Measurements from ENCODE around the gene FREM3.
"Not testable (repeated sequence)": the region's sequence is repeated elsewhere in the genome, so short reads cannot be mapped to it uniquely, and the experiment has no call there.

Gene FREM3

GRCh38 chr4:143721317-143721716, 20.8 kb upstream of the FREM3 start:
- DNase-seq (ENCODE audit: low spot score) = no peak

GRCh38 chr4:143718748-143719147, 18.3 kb upstream of the FREM3 start:
- not testable (repeated sequence) for H3K4me1 ChIP-seq (ENCODE audit: control insufficient read depth in 2 of 2, insufficient read depth in 1 of 2, low read depth in 1 of 2, low read length in 2 of 2); H3K27ac ChIP-seq (replicated peaks; ENCODE audit: low read length); H3K18ac ChIP-seq (ENCODE audit: low read length); H2AK5ac ChIP-seq (ENCODE audit: low read depth, low read length); H3K4me2 ChIP-seq (ENCODE audit: insufficient read depth, low read length, poor library complexity, severe bottlenecking); H2BK120ac ChIP-seq (ENCODE audit: low read depth, low read length); H3K4me3 ChIP-seq (ENCODE audit: low read length in 2 of 2); H2BK12ac ChIP-seq (ENCODE audit: low read length); H3K27me3 ChIP-seq (ENCODE audit: control insufficient read depth in 3 of 3, insufficient read depth in 3 of 3, low read depth in 1 of 3, low read length in 3 of 3); H3K79me1 ChIP-seq (ENCODE audit: low read depth, low read length); H3K4ac ChIP-seq (ENCODE audit: low read length); H3K14ac ChIP-seq (ENCODE audit: low read length); H3K23ac ChIP-seq (ENCODE audit: low read depth, low read length, poor library complexity); H2BK5ac ChIP-seq (ENCODE audit: low read length); H2AFZ ChIP-seq (ENCODE audit: low read length); H3K9me3 ChIP-seq (replicated peaks in 1 of 2; ENCODE audit: control insufficient read depth in 2 of 2, insufficient read depth in 1 of 2, low read depth in 1 of 2, low read length in 2 of 2); H4K8ac ChIP-seq (ENCODE audit: low read depth, low read length); H3K9ac ChIP-seq (ENCODE audit: low read depth, low read length, poor library complexity); DNase-seq (ENCODE audit: low spot score); H4K91ac ChIP-seq (ENCODE audit: low read depth, low read length, poor library complexity); H2BK15ac ChIP-seq (ENCODE audit: low read length); H3K36me3 ChIP-seq (replicated peaks in 1 of 2; ENCODE audit: control insufficient read depth in 2 of 2, insufficient read depth in 2 of 2, low read length in 2 of 2)
- no CpG with 5 or more reads among the region's 1 CpG for WGBS, 2 donors (ENCODE audit: extremely low coverage in 2 of 2, insufficient read length in 2 of 2, insufficient replicate concordance in 1 of 2)

More at GRCh38 chr4:143721317-143721716, 20.8 kb upstream of the FREM3 start:
- H2BK12ac ChIP-seq (ENCODE audit: low read length) = no peak overlapping the region
- H3K9ac ChIP-seq (ENCODE audit: low read depth, low read length, poor library complexity) = no peak overlapping the region
- no peaks in the 10 kb centered on the region for H3K27me3 ChIP-seq (ENCODE audit: control insufficient read depth in 3 of 3, insufficient read depth in 3 of 3, low read depth in 1 of 3, low read length in 3 of 3)
- no peaks in the 10 kb centered on the region for H3K36me3 ChIP-seq (replicated peaks in 1 of 2; ENCODE audit: control insufficient read depth in 2 of 2, insufficient read depth in 2 of 2, low read length in 2 of 2)
- no peak overlapping the region for H4K8ac ChIP-seq (ENCODE audit: low read depth, low read length)
- H3K9me3 ChIP-seq (replicated peaks in 1 of 2; ENCODE audit: control insufficient read depth in 2 of 2, insufficient read depth in 1 of 2, low read depth in 1 of 2, low read length in 2 of 2) = no peaks in the 10 kb centered on the region
- no peak overlapping the region for H3K18ac ChIP-seq (ENCODE audit: low read length)
- no peak overlapping the region for H2AFZ ChIP-seq (ENCODE audit: low read length)
- no peaks in the 10 kb centered on the region for H3K79me1 ChIP-seq (ENCODE audit: low read depth, low read length)
- H3K4me3 ChIP-seq (ENCODE audit: low read length in 2 of 2) = no peak overlapping the region
- no peak overlapping the region for H2BK5ac ChIP-seq (ENCODE audit: low read length)
- no CpG with 5 or more reads among the region's 1 CpG for WGBS, 2 donors (ENCODE audit: extremely low coverage in 2 of 2, insufficient read length in 2 of 2, insufficient replicate concordance in 1 of 2)
- no peak overlapping the region for H3K27ac ChIP-seq (replicated peaks; ENCODE audit: low read length)
- H3K23ac ChIP-seq (ENCODE audit: low read depth, low read length, poor library complexity) = no peak overlapping the region
- H4K91ac ChIP-seq (ENCODE audit: low read depth, low read length, poor library complexity) = no peak overlapping the region
- no peak overlapping the region for H2BK120ac ChIP-seq (ENCODE audit: low read depth, low read length)
- H3K4me1 ChIP-seq (ENCODE audit: control insufficient read depth in 2 of 2, insufficient read depth in 1 of 2, low read depth in 1 of 2, low read length in 2 of 2) = no peaks in the 10 kb centered on the region
- no peak overlapping the region for H3K14ac ChIP-seq (ENCODE audit: low read length)
- no peak overlapping the region for H3K4me2 ChIP-seq (ENCODE audit: insufficient read depth, low read length, poor library complexity, severe bottlenecking)
- H2AK5ac ChIP-seq (ENCODE audit: low read depth, low read length) = no peak overlapping the region
- no peak overlapping the region for H2BK15ac ChIP-seq (ENCODE audit: low read length)
- H3K4ac ChIP-seq (ENCODE audit: low read length) = no peak overlapping the region

GRCh38 chr4:143713955-143714625, 13.6 kb upstream of the FREM3 start:
- no peak overlapping the region for H3K27ac ChIP-seq (replicated peaks; ENCODE audit: low read length)
- no peak overlapping the region for H2BK5ac ChIP-seq (ENCODE audit: low read length)
- H4K91ac ChIP-seq (ENCODE audit: low read depth, low read length, poor library complexity) = no peak overlapping the region
- no peaks in the 10 kb centered on the region for H3K79me1 ChIP-seq (ENCODE audit: low read depth, low read length)
- H3K18ac ChIP-seq (ENCODE audit: low read length) = no peak overlapping the region
- H2BK12ac ChIP-seq (ENCODE audit: low read length) = no peak overlapping the region
- H2AK5ac ChIP-seq (ENCODE audit: low read depth, low read length) = no peak overlapping the region
- no peaks in the 10 kb centered on the region for H3K36me3 ChIP-seq (replicated peaks in 1 of 2; ENCODE audit: control insufficient read depth in 2 of 2, insufficient read depth in 2 of 2, low read length in 2 of 2)
- no peak overlapping the region for H2BK120ac ChIP-seq (ENCODE audit: low read depth, low read length)
- peaks cover 0 to 1% of the 10 kb centered on the region in 2 donors for H3K4me1 ChIP-seq (ENCODE audit: control insufficient read depth in 2 of 2, insufficient read depth in 1 of 2, low read depth in 1 of 2, low read length in 2 of 2)
- WGBS, 2 donors (ENCODE audit: extremely low coverage in 2 of 2, insufficient read length in 2 of 2, insufficient replicate concordance in 1 of 2) = no CpG with 5 or more reads among the region's 2 CpGs
- no peak overlapping the region for H4K8ac ChIP-seq (ENCODE audit: low read depth, low read length)
- no peak overlapping the region for H3K14ac ChIP-seq (ENCODE audit: low read length)
- DNase-seq (ENCODE audit: low spot score) = no peak
- H2BK15ac ChIP-seq (ENCODE audit: low read length) = no peak overlapping the region
- H2AFZ ChIP-seq (ENCODE audit: low read length) = no peak overlapping the region
- no peak overlapping the region for H3K4ac ChIP-seq (ENCODE audit: low read length)
- H3K9me3 ChIP-seq (replicated peaks in 1 of 2; ENCODE audit: control insufficient read depth in 2 of 2, insufficient read depth in 1 of 2, low read depth in 1 of 2, low read length in 2 of 2) = no peaks in the 10 kb centered on the region
- no peak overlapping the region for H3K23ac ChIP-seq (ENCODE audit: low read depth, low read length, poor library complexity)
- H3K9ac ChIP-seq (ENCODE audit: low read depth, low read length, poor library complexity) = no peak overlapping the region
- no peak overlapping the region for H3K4me3 ChIP-seq (ENCODE audit: low read length in 2 of 2)
- no peak overlapping the region for H3K4me2 ChIP-seq (ENCODE audit: insufficient read depth, low read length, poor library complexity, severe bottlenecking)
- H3K27me3 ChIP-seq (ENCODE audit: control insufficient read depth in 3 of 3, insufficient read depth in 3 of 3, low read depth in 1 of 3, low read length in 3 of 3) = no peaks in the 10 kb centered on the region

- H3K18ac ChIP-seq (ENCODE audit: low read length) = no peak overlapping the region
- no peak overlapping the region for H3K4me3 ChIP-seq (ENCODE audit: low read length in 2 of 2)
- peaks cover 0 to 1% of the 10 kb centered on the region in 2 donors for H3K4me1 ChIP-seq (ENCODE audit: control insufficient read depth in 2 of 2, insufficient read depth in 1 of 2, low read depth in 1 of 2, low read length in 2 of 2)
- H2BK120ac ChIP-seq (ENCODE audit: low read depth, low read length) = no peak overlapping the region
- no CpG with 5 or more reads among the region's 5 CpGs for WGBS, 2 donors (ENCODE audit: extremely low coverage in 2 of 2, insufficient read length in 2 of 2, insufficient replicate concordance in 1 of 2)
- no peaks in the 10 kb centered on the region for H3K27me3 ChIP-seq (ENCODE audit: control insufficient read depth in 3 of 3, insufficient read depth in 3 of 3, low read depth in 1 of 3, low read length in 3 of 3)
- no peak overlapping the region for H3K23ac ChIP-seq (ENCODE audit: low read depth, low read length, poor library complexity)
- no peak for DNase-seq (ENCODE audit: low spot score)
- H3K27ac ChIP-seq (replicated peaks; ENCODE audit: low read length) = no peak overlapping the region
- no peak overlapping the region for H3K4me2 ChIP-seq (ENCODE audit: insufficient read depth, low read length, poor library complexity, severe bottlenecking)
- no peak overlapping the region for H3K9ac ChIP-seq (ENCODE audit: low read depth, low read length, poor library complexity)
- H4K91ac ChIP-seq (ENCODE audit: low read depth, low read length, poor library complexity) = no peak overlapping the region
- no peaks in the 10 kb centered on the region for H3K79me1 ChIP-seq (ENCODE audit: low read depth, low read length)
- no peak overlapping the region for H2AK5ac ChIP-seq (ENCODE audit: low read depth, low read length)
- no peak overlapping the region for H2BK15ac ChIP-seq (ENCODE audit: low read length)
- H3K9me3 ChIP-seq (replicated peaks in 1 of 2; ENCODE audit: control insufficient read depth in 2 of 2, insufficient read depth in 1 of 2, low read depth in 1 of 2, low read length in 2 of 2) = no peaks in the 10 kb centered on the region
- H3K14ac ChIP-seq (ENCODE audit: low read length) = no peak overlapping the region
- H2BK5ac ChIP-seq (ENCODE audit: low read length) = no peak overlapping the region
- no peak overlapping the region for H4K8ac ChIP-seq (ENCODE audit: low read depth, low read length)
- H3K36me3 ChIP-seq (replicated peaks in 1 of 2; ENCODE audit: control insufficient read depth in 2 of 2, insufficient read depth in 2 of 2, low read length in 2 of 2) = no peaks in the 10 kb centered on the region
- no peak overlapping the region for H3K4ac ChIP-seq (ENCODE audit: low read length)
- H2BK12ac ChIP-seq (ENCODE audit: low read length) = no peak overlapping the region
- H2AFZ ChIP-seq (ENCODE audit: low read length) = no peak overlapping the region
These were observed 13.1 kb upstream of the FREM3 start for GRCh38 chr4:143713553-143713952.

Data from neuronal stem cell (in vitro differentiated cells).